PFSK-1 (cell line): ENCODE measurements around the gene PCP2.

Source experiments
- POLR2AphosphoS5 ChIP-seq: IDR thresholded peaks from 2 replicates; pipeline ENCODE4 v1.6.1; 2012; ENCODE audit warnings: low read depth, mild to moderate bottlenecking, control low read depth, low read length, moderate library complexity
- REST ChIP-seq, 2 experiments: IDR thresholded peaks; 2 replicates each; pipeline versions ENCODE4 v1.6.1 to v1.8.0; 2011 to 2012; ENCODE audit warnings: low read depth in 2 of 2, low read length in 2 of 2, control low read depth in 1 of 2, inconsistent platforms in 1 of 2, mild to moderate bottlenecking in 1 of 2, moderate library complexity in 1 of 2; ENCODE audit not compliant: insufficient read depth in 1 of 2
- SIN3A ChIP-seq: IDR thresholded peaks from 2 replicates; pipeline ENCODE4 v1.6.1; 2012; ENCODE audit warnings: mild to moderate bottlenecking, low read length, moderate library complexity, borderline replicate concordance; ENCODE audit not compliant: insufficient read depth
- TAF1 ChIP-seq: IDR thresholded peaks from 2 replicates; pipeline ENCODE4 v1.6.1; 2012; ENCODE audit warnings: low read length, control low read depth, borderline replicate concordance; ENCODE audit not compliant: insufficient read depth

- TF ChIP-seq POLR2AphosphoS5 (no peak), TAF1 (no peak), REST (IDR thresholded peaks at IDR 0.05; ENCODE audit: insufficient read depth in 1 of 2, low read depth in 2 of 2, low read length in 2 of 2) (no peak), SIN3A (no peak)
These were observed 35.8 kb downstream of the PCP2 start for GRCh38 chr19:7597689-7598088.
